Natural killer cell (primary cell): Measurements from ENCODE around the gene PET100. TPM values are rescaled to one million over a fixed set of nuclear protein-coding genes. Genes with fewer than 3 reads are reported as not detected.

Experiments used
- ATAC-seq, 3 donors: fragments of 150-1000 bp in 2 of 3; fragments of 200-7000 bp in 1 of 3; cut with Tn5 transposase; 1 replicate in 1 of 3; 2 replicates in 2 of 3; pipeline ENCODE4 v1.10.0; 2021; ENCODE audit warnings: mild to moderate bottlenecking in 2 of 3, moderate library complexity in 2 of 3
- DNase-seq, 2 donors: peaks; one replicate each; pipeline versions ENCODE4 v3.0.0 to v3.0.0-alpha.2; 2013 to 2021; ENCODE audit warnings: mixed read lengths in 1 of 2
- H3K27ac ChIP-seq: one replicate; pipeline ENCODE4 v1.5.1; 2013; ENCODE audit warnings: mild to moderate bottlenecking, low read length
- H3K27me3 ChIP-seq: one replicate; pipeline ENCODE4 v1.6.1; 2013; ENCODE audit warnings: low read length; ENCODE audit not compliant: control insufficient read depth, insufficient read depth
- H3K36me3 ChIP-seq: one replicate; pipeline ENCODE4 v1.6.1; 2013; ENCODE audit warnings: low read length; ENCODE audit not compliant: control insufficient read depth, insufficient read depth
- H3K4me1 ChIP-seq: one replicate; pipeline ENCODE4 v1.6.1; 2013; ENCODE audit warnings: low read length; ENCODE audit not compliant: control insufficient read depth, insufficient read depth
- H3K4me3 ChIP-seq: one replicate; pipeline ENCODE4 v1.5.1; 2013; ENCODE audit warnings: low read length
- H3K9me3 ChIP-seq: one replicate; pipeline ENCODE4 v1.6.1; 2013; ENCODE audit warnings: low read length; ENCODE audit not compliant: control insufficient read depth, insufficient read depth
- H3K27ac Mint-ChIP-seq, 2 donors: one replicate each; pipeline ENCODE4 v1.8.0; 2022; ENCODE audit warnings: mild to moderate bottlenecking in 2 of 2, mixed read lengths in 2 of 2, moderate library complexity in 1 of 2
- H3K27me3 Mint-ChIP-seq, 2 donors: one replicate each; pipeline ENCODE4 v1.8.0; 2022; ENCODE audit warnings: low read depth in 2 of 2, mixed read lengths in 2 of 2
- H3K36me3 Mint-ChIP-seq: one replicate; pipeline ENCODE4 v1.8.0; 2022; ENCODE audit warnings: mixed read lengths
- H3K4me1 Mint-ChIP-seq, 2 donors: one replicate each; pipeline ENCODE4 v1.8.0; 2022; ENCODE audit warnings: mixed read lengths in 2 of 2
- H3K4me3 Mint-ChIP-seq: one replicate; pipeline ENCODE4 v1.8.0; 2022; ENCODE audit warnings: mild to moderate bottlenecking, moderate library complexity, mixed read lengths
- H3K9me3 Mint-ChIP-seq, 2 donors: one replicate each; pipeline ENCODE4 v1.8.0; 2022; ENCODE audit warnings: mixed read lengths in 2 of 2
- WGBS: methylation state at CpG from one replicate; pipeline ENCODE4 v1.1.7; 2013; ENCODE audit warnings: missing lambda C conversion rate; ENCODE audit not compliant: insufficient coverage; 5-methylcytosine and 5-hydroxymethylcytosine counted together
- intact Hi-C: fragments of 100-400 bp; cut with micrococcal nuclease; formaldehyde crosslinking; loops from one replicate; pipeline ENCODE4 v1.14.2; 2022
- total RNA-seq, 4 donors: library from RNA; stranded (reverse); fragments of 120-200 nt in 1 of 4; gene quantifications; one replicate each; pipeline versions ENCODE4 v1.2.3 to v1.2.4, GENCODE V29; 2013 to 2022
- TF ChIP-seq, protein P1 (sequence below): fragments of 200-600 bp; IDR thresholded peaks from one replicate; pipeline ENCODE4 v1.8.0; 2022; ENCODE audit warnings: antibody characterized with exemption

PET100 gene
- total RNA-seq, 3 donors from 2014 or later (not counting 1 experiment from before 2014, with no cell fraction given) = 92.0 to 139 (median 106) TPM

DNA sequence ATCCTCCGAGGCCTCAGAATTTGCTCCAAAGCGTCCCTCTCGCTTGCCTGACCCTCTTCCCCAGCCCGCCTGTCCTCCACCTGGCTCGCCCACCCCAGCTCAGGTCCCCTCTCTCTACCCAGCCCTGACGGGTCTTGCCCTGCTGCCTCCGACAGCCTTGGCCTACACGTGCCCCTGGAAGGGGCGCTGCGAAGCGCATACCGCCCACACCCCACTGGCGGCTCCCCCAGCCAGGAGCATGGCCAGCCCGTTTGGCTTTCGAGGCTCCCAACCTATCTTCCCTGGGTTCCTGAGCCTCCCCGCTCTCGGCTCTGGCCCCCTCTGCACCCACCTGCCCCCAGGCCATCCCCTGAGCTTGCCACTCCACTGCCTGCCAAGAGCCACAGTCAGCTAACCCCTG lies 4.8 kb upstream of the PET100 start:
- ATAC-seq = no peak
- Mint-ChIP-seq H3K27me3 (no peaks in the 10 kb centered on the region), H3K4me1 (peaks cover 18 to 37% of the 10 kb centered on the region in 2 donors), H3K36me3 (no peaks in the 10 kb centered on the region), H3K27ac (no peak overlapping the region), H3K9me3 (no peaks in the 10 kb centered on the region), H3K4me3 (no peak overlapping the region)
- peaks cover 56% of the 10 kb centered on the region for H3K36me3 ChIP-seq
- no peaks in the 10 kb centered on the region for H3K9me3 ChIP-seq
- intact Hi-C loops = no loop called here
- H3K4me1 ChIP-seq = peaks cover 17% of the 10 kb centered on the region
- no peak overlapping the region for H3K4me3 ChIP-seq
- no peaks in the 10 kb centered on the region for H3K27me3 ChIP-seq
- no peak overlapping the region for H3K27ac ChIP-seq
- TF ChIP-seq, protein P1, sequence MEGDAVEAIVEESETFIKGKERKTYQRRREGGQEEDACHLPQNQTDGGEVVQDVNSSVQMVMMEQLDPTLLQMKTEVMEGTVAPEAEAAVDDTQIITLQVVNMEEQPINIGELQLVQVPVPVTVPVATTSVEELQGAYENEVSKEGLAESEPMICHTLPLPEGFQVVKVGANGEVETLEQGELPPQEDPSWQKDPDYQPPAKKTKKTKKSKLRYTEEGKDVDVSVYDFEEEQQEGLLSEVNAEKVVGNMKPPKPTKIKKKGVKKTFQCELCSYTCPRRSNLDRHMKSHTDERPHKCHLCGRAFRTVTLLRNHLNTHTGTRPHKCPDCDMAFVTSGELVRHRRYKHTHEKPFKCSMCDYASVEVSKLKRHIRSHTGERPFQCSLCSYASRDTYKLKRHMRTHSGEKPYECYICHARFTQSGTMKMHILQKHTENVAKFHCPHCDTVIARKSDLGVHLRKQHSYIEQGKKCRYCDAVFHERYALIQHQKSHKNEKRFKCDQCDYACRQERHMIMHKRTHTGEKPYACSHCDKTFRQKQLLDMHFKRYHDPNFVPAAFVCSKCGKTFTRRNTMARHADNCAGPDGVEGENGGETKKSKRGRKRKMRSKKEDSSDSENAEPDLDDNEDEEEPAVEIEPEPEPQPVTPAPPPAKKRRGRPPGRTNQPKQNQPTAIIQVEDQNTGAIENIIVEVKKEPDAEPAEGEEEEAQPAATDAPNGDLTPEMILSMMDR = no peak
- 96% methylated on average over 17 of the region's 17 CpGs for WGBS
- no peak for DNase-seq

DNA sequence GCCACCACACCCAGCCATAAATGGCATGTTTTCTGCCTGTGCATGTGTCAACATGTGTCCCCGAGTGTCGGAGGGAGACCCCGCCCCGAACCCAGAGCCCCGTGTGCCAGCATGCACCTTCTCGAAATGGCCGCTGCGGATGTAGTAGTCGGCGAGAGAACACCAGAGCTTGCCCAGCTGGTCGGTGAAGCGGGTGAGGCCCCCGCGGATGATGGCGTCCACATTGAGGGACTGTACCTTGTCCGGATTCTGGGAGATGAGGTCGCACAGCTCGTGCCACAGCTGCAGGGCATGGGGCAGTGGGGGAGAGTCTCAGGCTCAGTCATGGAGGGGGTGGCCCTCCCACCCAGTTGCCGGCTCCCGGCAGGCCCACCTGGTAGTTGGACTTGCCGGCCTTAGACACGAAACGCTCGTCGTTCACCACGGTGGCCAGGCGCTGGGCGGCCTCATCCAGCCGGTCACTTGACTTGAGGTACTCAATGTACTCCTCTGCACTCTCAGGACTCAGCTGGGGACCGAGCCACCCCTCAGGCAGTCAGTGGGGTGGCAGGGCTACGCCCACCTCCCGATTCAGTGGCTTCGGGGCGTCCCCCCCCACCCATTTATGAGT lies 3.7 kb upstream of the PET100 start:
- Mint-ChIP-seq H3K4me3 (no peak overlapping the region), H3K9me3 (no peaks in the 10 kb centered on the region), H3K36me3 (no peaks in the 10 kb centered on the region), H3K27me3 (no peaks in the 10 kb centered on the region), H3K27ac (no peak overlapping the region), H3K4me1 (peaks cover 29 to 47% of the 10 kb centered on the region in 2 donors)
- TF ChIP-seq, protein P1 = no peak
- WGBS = 97% methylated on average over 34 of the region's 34 CpGs
- DNase-seq = no peak
- H3K27me3 ChIP-seq = no peaks in the 10 kb centered on the region
- H3K9me3 ChIP-seq = no peaks in the 10 kb centered on the region
- no peak overlapping the region for H3K27ac ChIP-seq
- intact Hi-C loops = no loop called here
- no peak overlapping the region for H3K4me3 ChIP-seq
- peaks cover 49% of the 10 kb centered on the region for H3K36me3 ChIP-seq
- ATAC-seq = no peak
- H3K4me1 ChIP-seq = peaks cover 28% of the 10 kb centered on the region

DNA sequence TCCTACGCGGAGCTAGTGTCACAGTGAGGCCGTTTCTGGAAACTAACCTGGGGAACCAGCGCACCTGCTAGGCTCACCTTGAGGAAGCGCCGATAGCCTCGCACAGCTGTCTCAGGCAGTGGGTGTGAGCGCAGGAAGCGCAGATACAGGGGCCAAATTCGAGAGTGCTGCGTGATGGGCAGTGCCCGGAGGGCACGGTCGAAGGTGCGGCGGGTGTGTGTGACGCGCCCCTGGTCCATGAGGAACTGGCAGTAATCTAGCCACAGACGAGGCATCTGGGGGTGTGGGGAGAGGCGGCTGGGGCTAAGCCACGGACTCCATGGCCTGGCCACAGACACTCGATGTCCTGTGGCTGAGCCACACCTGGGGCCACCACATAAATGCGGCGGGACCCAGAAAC lies 2.4 kb upstream of the PET100 start:
- Histone ChIP-seq H3K4me3 (no peak overlapping the region), H3K27ac (no peak overlapping the region), H3K4me1 (peaks cover 30% of the 10 kb centered on the region), H3K36me3 (peaks cover 39% of the 10 kb centered on the region), H3K27me3 (no peaks in the 10 kb centered on the region), H3K9me3 (no peaks in the 10 kb centered on the region)
- H3K27ac Mint-ChIP-seq = no peak overlapping the region
- H3K27me3 Mint-ChIP-seq = no peaks in the 10 kb centered on the region
- ATAC-seq = no peak
- H3K4me3 Mint-ChIP-seq = no peak overlapping the region
- TF ChIP-seq, protein P1 = no peak
- intact Hi-C loops = no loop called here
- peaks cover 29 to 57% of the 10 kb centered on the region in 2 donors for H3K4me1 Mint-ChIP-seq
- WGBS = 92% methylated on average over 24 of the region's 24 CpGs
- H3K9me3 Mint-ChIP-seq = no peaks in the 10 kb centered on the region
- H3K36me3 Mint-ChIP-seq = no peaks in the 10 kb centered on the region
- no peak for DNase-seq
